ENCODE results near the gene GYG1.

Gene GYG1

DNA sequence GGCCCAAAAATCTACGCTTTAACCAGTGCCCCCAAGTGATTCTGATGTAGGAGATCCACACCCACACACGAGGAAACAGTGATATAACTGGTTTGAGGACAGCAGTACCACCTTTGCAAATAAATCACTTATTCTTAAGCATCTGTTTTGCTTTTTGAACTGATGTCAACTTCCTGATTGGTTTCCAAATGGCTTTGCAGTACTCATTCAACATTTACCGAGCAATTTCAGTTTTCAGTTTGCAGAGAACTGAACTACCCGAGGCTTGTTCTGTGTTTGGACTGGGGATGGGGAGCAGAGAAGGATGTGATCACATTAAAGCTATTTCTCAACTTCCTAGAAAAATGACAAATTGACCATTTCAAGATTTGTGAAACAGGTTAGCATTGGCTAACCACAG is 1.1 kb upstream of the GYG1 start:
- FAIRE-seq, result no peak

DNA sequence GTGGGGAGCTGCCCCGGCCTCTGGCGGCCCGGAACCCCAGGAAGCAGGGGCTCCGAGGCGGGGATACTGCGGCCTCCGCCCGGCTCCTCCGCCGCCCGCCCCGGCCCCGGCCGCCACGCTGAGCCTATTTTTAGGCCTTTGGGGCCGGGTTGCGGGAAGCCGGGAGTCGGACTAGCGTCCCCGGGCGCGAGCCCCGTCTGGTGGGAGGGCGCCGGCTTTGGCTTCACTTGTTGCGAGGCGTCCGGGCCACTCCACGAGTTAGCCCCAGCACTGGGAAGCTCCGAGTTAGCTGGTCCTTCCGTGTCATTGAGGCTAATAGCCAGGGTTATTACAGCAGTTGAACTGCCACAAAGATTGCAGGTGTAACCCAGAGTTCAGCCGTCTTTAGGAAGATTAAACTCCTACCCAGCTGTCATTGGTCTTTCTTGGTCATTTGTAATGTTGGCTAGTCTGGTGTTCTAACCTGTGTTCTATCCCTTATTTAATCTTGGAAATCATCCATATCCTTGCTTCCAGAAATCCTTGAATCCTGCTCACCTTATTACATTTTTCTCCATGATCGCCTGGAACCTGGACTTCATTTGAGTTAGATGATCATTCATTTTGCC is 791 bp downstream of the GYG1 start:
- FAIRE-seq, result no peak

DNA sequence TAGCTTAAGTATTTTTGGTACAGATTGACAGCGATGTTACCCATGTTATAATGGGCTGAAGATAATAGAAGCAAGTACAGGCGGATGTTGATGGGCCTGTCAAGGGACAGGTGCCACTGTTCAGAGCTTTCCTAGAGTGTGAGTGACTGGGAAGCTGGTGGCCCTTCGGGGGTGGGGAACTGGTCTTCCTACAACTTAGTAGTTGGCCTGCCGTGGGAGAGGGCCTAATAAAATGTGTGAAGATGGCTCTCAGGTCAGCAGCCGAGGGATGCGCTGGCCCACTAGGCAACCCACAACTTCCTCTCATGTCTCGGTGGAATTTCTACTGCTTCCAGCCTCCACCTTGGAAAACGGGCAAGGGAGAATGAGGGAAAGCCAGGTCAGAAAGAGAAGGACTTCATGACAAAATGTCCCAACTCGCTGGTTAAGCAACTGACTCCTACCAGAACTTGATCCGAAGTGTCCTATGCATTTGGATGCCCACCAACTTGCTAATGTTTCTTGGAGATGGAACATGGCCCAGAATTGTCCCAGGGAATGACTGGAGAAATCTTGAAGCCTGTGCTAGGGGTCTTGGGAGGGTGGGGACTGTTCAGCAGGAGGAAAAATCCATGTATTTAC is 1.4 kb downstream of the GYG1 start:
- FAIRE-seq, result no peak

DNA sequence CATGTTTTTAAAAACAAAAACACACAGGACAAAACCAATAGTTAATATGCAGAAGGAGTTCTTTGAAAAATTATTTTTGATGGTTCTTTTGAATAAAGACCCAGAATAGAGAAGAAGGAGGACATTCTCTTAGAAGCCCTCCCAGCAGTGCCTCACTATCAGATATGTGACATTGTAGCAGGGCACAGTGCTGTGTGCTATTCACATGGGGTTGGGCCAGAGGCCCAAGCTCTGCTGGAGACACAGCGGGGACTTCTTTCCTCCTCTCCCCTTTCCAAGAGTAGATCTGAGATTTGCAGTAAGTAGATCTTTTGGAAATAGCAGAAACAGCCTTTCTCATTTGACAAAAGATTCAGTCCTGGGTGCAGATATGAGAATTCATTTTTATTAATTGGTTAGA is 6.3 kb downstream of the GYG1 start:
- no peak for FAIRE-seq

DNA sequence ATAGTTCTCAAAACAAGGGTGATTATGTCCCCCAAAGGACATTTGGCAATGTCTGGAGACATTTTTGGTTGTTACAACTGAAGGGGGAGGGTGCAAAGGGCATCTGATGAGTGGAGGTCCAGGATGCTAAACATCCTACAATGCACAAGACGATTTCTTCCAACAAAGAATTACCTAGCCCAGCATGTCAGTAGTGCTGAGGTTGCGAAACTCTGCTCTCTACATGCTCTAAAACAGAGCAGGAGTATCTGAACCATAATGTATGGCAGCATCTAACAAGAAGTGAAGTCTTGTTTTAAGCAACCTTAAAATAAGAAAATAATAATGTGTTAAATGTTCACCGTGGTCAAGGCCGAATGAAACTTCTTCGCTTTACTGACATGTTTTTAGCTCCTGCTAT is 7.0 kb downstream of the GYG1 start:
- FAIRE-seq, result no peak

DNA sequence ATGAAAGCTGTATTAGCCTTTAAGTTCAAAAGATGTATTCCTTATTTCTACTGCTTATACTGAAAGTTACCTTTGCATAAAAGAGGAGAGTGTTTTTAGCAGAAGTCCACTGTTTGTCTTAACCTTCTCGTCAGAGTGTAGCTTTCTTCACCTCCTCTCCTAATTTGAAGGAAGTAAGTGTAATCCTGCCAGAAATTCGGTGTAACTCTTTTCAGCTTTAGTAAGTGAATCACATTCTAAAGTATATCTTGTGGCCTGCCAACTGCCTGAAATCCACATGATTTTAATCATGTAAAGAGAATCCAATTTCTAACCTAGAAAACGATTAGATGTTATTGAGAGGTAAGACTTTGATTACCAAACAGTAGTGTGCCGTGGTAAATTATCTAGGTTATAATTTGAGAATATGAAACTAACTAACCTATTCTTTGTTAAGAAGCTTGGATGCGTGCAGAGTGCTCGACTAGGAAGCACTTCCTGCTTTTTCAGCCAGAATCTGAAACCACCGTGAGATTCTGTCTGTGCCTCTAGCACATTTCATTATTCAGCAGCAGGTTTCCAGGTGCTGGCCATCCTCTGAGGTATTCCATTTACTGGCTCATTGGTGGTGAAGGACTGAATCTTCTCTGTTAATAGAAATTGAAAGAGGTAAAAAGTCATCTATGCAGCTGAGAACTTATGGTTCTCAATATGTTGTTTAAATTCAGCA is 7.5 kb downstream of the GYG1 start:
- no peak for FAIRE-seq

DNA sequence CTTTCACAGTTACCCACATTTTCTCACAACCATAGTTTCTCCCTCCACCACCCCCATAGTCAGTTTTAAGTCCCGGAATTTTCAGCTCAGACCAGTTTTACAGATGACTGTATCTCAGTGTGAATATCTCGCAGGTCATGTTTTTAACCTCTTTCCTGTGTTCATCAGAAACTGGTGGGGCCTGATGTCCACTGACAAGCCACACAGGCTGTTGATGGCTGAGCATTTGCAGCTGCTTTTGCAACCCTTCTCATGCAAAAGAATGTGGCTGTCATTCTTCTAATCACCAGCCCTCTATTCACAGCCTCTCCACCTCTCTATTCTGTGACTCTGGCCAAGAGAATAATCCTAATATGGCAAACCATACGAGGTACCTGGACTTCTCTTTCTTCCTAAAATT is 8.5 kb downstream of the GYG1 start:
- FAIRE-seq, result no peak

DNA sequence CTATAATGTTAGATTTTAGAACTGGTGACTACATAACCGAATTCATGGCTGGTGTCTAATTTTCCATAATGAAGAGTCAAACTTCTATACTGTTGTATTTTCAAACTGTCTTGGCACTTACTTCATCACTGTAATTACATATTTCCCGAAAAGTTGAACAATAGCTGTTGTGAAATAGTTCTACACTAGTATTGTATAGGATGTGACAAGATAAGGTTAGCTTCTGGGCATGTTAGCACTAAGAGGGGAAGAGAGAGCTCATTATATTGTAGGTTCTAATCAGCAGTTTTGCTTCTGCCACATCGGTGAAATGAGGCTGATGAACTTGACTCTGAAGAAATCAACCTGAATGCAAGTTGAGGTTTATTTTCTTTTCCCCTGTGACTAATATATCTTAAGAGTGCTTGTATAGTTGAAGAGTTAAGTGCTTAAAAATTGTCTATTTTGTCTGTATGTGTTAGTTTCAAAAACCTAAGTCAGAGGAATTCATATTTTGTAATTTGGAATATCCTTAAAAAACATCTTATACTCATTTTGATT is 8.9 kb downstream of the GYG1 start:
- no peak for FAIRE-seq

DNA sequence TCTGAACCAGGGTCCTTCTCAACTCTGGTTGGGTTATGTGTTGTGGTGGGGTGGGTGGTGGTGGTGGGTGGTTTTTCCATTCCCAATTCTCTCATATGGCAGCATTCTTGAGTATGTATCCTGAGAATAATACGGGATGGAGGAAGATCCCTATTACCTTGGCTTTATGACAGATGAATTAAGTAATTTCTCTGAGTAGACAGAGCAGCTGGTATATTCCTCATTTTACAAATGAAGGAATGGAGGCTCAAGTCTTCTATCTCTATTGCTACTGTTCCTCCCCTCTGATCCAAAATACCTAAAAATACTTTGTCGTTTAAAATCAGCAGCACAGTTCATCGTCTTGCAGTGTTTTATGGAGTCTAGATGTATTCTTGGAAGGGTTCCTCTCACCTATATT is 10.4 kb downstream of the GYG1 start:
- no peak for FAIRE-seq

DNA sequence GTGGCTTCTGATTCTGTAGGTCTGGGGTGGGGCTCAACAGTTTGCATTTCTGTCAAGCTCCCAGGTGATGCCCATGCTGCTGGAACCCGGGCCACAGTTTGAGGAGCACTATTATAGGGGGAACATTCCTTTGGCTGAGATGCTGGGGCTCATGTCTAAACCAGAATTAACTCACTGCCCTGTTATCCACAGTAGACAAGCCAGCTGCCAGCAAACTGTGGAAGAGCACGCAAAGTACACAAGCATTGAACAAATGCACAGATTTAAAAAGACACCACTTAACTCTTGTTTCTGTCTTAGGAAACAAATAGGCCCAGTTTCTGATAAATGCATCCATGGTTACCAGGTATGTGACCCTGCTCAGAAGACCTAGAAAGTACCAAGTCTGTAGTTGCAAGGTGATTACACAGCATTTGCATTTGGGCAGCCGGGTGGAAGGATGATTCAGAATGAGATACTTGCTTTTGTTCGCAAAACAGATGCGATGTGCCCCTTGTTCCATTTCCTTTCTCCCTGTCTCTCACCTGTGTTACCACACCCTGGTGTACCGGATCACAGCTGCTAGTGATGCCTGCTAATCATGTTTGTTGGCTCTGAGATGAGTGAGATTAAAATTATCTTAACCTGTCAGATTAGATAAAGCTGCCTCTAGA is 12.4 kb downstream of the GYG1 start:
- no peak for FAIRE-seq

DNA sequence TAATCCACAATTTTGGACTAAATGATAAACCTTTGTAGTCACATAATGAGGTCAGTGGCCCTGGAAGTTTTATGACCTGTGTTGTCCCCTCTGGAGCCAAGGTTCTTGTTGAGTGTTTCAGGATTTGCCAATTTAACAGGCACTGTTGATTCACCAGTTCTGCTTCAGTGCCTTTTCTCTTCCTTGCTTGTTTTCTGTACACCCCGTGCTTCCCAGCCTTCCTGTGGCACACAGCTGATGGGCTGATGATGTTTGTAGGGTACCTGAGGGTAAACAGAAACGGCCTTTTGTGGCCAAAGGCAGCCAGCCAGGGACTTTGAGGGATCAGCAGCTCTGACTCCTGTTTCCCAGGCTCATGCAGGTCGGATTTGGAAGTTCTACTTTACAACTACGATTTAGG is 13.3 kb downstream of the GYG1 start:
- no peak for FAIRE-seq

DNA sequence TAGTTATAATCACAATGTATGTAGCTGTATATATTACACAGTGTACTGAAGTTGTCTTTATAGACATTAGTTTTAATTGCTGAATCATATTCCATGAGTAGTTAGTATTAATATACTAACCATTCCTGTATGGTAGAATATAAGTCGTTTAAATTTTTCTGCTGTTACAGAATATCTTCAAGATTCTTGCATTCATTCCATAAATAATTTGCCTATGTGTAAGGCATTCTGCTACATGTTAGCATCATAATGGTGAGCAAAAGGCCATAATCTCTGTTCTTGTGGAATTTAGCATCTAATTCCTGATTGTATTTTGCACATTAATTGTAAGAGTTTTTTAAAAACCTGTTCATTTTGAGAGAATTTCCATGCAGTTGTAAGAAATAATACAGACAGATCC is 14.1 kb downstream of the GYG1 start:
- FAIRE-seq, result no peak

DNA sequence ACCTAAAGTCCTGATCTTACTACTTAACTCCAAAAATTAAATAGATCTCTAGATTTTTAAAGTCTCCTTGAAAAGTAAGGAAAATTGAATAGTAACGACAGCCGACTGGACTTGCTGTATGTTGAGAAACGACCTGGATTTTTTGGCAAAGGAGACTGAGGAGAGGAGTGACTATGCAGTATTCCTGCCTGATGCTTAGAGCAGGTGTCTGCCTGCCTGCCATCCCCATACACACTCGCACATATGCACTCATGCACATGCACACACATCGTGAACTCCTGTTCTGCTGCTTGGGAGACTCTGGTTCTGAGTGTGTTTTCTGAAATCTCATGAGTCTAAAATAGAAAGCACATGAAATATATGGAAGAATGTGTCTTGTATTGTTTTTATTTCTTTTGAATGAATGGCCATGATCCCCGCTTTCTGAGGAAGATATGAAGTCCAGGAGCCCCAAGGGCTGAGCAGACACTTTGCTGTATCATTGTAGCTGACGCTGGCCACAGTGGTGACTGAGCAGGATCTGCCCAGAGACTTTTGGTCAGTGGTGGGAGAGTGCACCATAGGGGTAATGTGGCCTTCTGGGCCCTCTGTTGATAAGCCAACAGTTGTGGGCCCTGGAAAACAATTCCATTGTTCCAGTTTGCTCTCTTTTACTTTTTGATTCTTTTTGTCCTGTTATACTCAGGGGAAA is 16.4 kb downstream of the GYG1 start:
- FAIRE-seq, result no peak

DNA sequence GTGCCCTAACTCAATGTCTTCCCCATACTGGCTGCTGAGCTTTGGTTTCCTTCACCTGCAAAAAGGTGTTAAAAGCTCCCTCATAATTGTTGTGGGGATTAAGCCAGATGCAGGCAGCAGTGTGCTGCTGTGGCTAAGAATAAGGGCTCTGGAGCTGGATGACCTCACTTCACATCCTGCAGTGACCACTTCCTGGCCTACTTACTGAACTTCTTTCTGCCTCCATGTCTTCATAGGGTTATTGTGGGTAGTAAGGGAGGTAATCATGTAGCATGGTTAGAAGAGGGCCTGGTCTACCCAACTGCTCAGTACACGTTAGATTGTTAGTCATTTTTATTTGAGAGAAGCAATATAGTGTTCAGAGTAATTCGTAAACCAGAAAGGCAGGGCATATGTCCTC is 18.4 kb downstream of the GYG1 start:
- no peak for FAIRE-seq

DNA sequence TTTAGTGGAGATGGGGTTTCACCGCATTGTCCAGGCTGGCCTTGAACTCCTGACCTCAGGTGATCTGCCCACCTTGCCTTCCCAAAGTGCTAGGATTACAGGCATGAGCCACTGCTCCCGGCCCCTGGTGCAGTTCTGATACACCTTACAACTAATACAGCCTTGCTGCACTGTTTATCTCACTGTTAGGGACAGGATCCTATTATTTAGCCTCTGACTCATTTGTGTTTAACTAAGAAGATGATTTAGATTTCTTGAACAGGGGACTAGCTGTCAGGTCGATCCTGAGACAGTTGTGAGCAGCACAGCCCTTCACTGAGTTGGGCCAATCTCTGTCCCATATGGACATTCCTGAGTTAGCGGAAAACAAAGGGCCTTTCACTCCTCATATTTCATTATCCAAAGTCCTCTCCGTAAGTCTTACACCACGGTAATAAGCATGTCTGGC is 19.2 kb downstream of the GYG1 start:
- FAIRE-seq, result no peak

DNA sequence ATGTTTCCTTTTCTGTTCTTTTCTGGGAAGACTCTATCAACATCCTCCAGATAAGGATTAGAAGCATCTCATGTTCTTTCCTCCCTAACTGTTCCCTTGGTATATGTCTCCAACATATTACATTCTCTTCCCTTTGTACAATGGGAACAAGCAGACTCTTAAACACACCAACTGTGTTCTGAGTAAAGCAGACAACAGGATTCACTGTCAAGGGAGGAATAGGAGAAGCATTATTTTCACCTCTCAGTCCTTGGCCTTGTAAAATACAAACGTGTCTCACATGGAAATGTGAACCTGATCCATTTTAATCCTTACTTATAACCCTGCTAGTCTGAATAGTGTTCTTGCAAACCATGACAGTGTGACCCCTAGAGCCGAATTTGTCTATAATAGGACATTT is 19.6 kb downstream of the GYG1 start:
- no peak for FAIRE-seq

DNA sequence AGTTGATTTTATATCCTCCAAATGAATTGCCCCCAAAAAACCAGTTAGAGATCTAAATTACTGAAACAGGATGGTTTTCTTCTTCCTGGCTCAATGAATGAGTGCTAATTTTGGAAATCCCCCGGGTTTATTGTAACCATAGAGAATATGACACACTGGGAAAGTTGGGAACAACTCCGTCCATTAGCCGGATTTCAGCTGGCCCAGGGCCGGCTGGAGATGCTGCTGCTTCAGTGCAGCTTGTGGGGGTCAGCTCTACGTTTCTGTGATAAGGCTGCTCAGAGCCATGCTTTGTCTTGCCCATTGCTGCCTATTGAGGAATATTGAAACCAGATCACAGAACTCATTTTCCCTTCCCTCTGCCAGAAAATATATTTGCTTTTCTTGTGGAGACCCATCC is 20.3 kb downstream of the GYG1 start:
- no peak for FAIRE-seq

DNA sequence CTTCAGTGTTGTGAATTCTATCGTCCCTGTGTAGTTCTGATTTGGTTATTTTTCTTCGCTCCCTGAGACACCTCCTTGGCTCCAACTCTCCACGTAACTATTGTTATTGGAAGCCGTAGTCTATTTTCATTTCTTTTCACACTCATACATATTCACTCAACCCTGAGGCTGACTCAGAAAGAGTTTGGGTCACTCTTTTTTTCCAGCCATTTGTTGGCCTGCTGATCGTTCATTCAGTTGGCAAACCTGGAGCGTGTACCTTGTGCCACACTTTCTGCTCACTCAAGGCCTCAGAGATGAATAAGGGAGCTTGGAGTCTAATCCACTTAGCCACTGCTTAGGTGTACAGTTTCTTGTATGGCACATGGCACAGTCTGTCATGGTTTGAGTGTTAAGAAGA is 22.4 kb downstream of the GYG1 start:
- FAIRE-seq, result no peak

DNA sequence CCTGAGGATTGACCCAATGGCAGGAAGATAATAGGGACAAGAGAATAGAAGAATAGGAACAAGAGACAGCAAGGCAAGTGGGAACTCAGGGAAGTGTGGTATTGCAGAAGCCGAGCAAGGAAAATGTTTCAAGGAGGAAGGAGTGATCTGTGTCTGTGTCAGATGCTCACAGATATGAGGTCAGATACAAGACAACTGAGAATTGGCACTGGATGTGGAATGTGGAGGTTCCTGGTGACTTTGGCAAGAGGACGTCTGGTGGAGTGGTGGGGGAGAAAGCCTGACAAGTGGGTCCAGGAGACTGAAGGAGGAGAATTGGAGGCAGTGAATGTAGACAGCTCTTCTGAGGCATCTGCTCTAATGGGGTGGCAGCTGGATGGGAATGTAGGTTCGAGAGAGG is 24.1 kb downstream of the GYG1 start:
- FAIRE-seq, result no peak

DNA sequence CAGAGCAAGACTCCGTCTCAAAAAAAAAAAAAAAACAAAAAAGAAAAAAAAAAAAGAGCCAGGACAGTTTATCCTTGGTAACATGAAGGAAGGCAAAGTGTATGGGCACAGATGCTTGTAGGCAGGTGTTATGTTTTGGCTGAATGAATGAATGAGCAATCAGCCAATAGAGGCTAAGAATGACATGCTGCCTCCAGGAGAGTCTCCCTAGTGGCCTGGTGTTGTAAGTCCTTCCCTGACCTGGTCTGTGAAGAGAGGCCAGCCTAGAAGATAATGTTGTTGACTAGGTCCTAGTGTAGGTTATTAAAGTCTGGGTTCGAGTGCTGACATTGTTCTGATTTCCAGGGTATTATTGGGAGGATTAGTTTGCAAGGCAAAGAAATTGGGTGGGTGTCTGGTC is 24.9 kb downstream of the GYG1 start:
- FAIRE-seq, result no peak

DNA sequence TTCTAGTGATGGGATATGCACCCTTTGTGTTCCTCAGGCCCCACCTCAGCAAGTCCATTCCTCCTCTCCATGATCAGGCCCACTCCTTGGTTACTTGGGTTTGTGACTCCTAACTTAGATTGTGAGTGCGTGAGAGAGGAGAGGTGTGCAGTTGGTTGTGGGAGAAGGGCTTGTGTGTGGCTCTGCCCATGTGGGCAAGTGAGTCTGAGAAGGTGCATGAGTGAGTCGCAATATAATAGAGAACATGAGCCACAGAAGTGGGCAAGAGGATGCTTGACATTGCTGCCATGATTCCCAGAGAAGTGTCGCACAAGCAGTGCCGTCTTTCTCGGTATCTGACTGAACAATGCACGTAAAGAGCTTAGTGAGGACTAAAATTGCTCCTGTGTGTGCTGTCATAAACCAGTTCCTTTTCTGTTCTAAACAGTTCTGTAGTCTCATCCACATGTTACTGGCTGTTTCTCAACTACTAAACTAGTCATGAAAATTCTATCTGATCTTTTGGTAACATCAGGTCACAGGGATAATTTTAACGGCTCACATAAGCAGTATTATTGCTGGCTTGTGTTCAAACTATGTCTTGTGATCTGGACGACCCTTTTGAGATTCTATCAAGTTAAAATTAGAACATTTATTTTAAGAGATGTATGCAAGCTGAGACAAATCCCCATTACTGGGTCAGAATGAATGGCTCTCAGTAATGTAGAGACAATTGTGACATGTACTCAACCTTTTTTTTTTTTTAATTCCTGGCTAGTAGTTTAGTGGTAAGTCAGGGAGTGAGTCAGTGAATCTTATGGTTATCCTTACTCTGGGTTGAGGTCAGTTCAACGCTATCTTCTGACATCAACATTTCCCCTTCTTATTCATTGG is 25.6 kb downstream of the GYG1 start:
- FAIRE-seq, result no peak

DNA sequence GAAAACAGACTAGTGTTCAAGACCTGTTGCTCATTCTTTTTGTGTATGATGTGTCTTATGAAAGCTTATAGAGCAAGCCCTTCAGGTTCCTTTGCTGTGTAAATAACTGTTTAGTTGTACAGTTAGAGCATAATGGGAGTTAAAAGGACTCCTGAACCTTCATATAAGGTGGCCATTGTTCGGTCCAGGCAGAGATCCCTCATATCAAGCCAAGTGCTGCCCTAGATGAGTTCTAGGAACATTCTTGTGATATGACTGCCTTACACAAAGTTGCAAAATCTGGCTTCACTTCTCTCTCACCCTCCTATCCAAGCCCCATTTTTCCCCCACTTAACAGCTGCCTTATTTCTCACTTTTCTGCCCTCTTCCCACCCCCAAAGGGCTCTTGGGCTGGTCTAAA is 26.9 kb downstream of the GYG1 start:
- FAIRE-seq, result no peak

Measured in endometrium (tissue), 2 donors.